ENCODE results near the gene SCAPER. TPM values are rescaled to one million over a fixed set of nuclear protein-coding genes. Genes with fewer than 3 reads are reported as not detected.

Gene SCAPER
- total and polyA plus RNA-seq, 10 of the 15 experiments (the other 5 are each of a cell fraction or from before 2014, with no cell fraction given): 1.0 to 7.7 (median 3.9) TPM

DNA sequence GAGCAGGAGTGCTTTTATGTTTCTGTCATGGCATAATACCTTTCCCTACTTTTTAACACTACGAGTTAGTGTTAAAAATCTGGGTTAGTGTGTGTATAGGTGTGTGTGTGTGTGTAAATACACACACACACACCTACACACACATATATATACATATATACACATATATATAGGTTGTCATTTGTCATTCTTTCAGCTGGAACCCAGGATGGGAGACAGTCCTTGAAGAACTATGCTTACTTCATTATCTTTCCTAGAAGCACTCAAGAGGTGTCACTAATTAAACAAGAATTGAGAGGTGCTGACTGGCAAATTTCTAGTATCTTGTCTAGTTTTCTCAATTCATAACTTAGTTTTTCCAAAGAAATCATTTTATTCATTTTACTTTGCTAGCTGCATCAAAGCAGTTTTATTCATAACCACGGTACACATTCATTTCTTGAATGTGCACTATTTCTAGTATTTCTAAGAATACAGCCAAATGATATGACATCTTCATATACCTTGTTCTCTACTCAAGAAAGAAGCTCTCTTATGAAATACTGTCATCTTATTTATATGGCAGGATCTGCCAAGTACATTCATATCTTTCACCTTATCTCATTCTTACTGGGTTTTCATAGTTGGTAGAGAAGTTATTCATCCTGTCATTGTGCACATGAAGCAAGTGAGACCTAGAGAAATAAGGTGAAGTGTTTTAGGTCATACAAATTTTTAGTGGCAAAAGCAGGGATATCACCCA lies 522.0 kb downstream of the SCAPER start:
- no peaks in the 10 kb centered on the region for H3K9me3 ChIP-seq (replicated peaks; ENCODE audit: control insufficient read depth, insufficient read depth, low read length)
- ChIA-PET POLR2A (no interaction called here), SMC1A (ENCODE audit: uncharacterized antibody, unreplicated experiment) (no interaction called here), RAD21 (ENCODE audit: unreplicated experiment) (no interaction called here), CTCF (no interaction called here)
- no peak overlapping the region for H3K4me2 ChIP-seq (ENCODE audit: control insufficient read depth, insufficient read depth)
- 50% methylated on average over 2 of the region's 2 CpGs for WGBS (ENCODE audit: insufficient coverage, insufficient replicate concordance, low lambda C conversion rate, missing lambda C conversion rate)
- no peak overlapping the region for H3K4me3 ChIP-seq
- BruUV-seq (replicated peaks): no TSS peak
- no peak overlapping the region for H2AFZ ChIP-seq (ENCODE audit: control insufficient read depth, low read depth, low read length)
- no peaks in the 10 kb centered on the region; a peak in 1 of 4 replicates for H3K36me3 ChIP-seq (ENCODE audit: control insufficient read depth in 2 of 2, insufficient read depth in 2 of 2, low read length in 1 of 2)
- FAIRE-seq (no peak), ATAC-seq (no peak), DNase-seq (ENCODE audit: low read depth, low spot score) (no peak)
- H3K27ac ChIP-seq (ENCODE audit: control insufficient read depth, insufficient read depth): no peak overlapping the region
- no peaks in the 10 kb centered on the region for H3K27me3 ChIP-seq (replicated peaks in 1 of 2; ENCODE audit: control insufficient read depth in 2 of 2, insufficient read depth in 2 of 2, low read length in 1 of 2)
- in situ Hi-C loops (cut with MboI): no loop called here
- intact Hi-C loops (cut with micrococcal nuclease; ENCODE audit: unreplicated experiment): no loop called here
- no peaks in the 10 kb centered on the region for H3K79me2 ChIP-seq (ENCODE audit: control insufficient read depth, insufficient read depth, low read length)
- no peak for TF ChIP-seq BACH1 (IDR thresholded peaks at IDR 0.05; ENCODE audit: borderline replicate concordance)
- TF ChIP-seq RELA (IDR thresholded peaks at IDR 0.05; ENCODE audit: borderline replicate concordance, partially characterized antibody): no peak
- no peak for TF ChIP-seq SP1 (IDR thresholded peaks at IDR 0.05; ENCODE audit: low read depth, low read length)
- TF ChIP-seq NR2F1 (conservative IDR thresholded peaks at IDR 0.05): no peak
- no peak for TF ChIP-seq KLF5 (IDR thresholded peaks at IDR 0.05; ENCODE audit: partially characterized antibody)
- TF ChIP-seq, protein P1, sequence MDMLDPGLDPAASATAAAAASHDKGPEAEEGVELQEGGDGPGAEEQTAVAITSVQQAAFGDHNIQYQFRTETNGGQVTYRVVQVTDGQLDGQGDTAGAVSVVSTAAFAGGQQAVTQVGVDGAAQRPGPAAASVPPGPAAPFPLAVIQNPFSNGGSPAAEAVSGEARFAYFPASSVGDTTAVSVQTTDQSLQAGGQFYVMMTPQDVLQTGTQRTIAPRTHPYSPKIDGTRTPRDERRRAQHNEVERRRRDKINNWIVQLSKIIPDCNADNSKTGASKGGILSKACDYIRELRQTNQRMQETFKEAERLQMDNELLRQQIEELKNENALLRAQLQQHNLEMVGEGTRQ (IDR thresholded peaks at IDR 0.05; ENCODE audit: borderline replicate concordance, low read depth, low read length): no peak
- TF ChIP-seq RBBP5 (conservative IDR thresholded peaks at IDR 0.05): no peak
- no peak for TF ChIP-seq IKZF1 (conservative IDR thresholded peaks at IDR 0.05)
- TF ChIP-seq ETV6 (conservative IDR thresholded peaks at IDR 0.05 in 1 of 2, IDR thresholded peaks at IDR 0.05 in 1 of 2; ENCODE audit: borderline replicate concordance in 1 of 2, low read depth in 1 of 2): no peak
- no peak for TF ChIP-seq STAT3 (IDR thresholded peaks at IDR 0.05; ENCODE audit: low read depth, low read length)
- TF ChIP-seq, protein P2, sequence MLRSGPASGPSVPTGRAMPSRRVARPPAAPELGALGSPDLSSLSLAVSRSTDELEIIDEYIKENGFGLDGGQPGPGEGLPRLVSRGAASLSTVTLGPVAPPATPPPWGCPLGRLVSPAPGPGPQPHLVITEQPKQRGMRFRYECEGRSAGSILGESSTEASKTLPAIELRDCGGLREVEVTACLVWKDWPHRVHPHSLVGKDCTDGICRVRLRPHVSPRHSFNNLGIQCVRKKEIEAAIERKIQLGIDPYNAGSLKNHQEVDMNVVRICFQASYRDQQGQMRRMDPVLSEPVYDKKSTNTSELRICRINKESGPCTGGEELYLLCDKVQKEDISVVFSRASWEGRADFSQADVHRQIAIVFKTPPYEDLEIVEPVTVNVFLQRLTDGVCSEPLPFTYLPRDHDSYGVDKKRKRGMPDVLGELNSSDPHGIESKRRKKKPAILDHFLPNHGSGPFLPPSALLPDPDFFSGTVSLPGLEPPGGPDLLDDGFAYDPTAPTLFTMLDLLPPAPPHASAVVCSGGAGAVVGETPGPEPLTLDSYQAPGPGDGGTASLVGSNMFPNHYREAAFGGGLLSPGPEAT (IDR thresholded peaks at IDR 0.05; ENCODE audit: low read depth): no peak
- TF ChIP-seq, protein P3, sequence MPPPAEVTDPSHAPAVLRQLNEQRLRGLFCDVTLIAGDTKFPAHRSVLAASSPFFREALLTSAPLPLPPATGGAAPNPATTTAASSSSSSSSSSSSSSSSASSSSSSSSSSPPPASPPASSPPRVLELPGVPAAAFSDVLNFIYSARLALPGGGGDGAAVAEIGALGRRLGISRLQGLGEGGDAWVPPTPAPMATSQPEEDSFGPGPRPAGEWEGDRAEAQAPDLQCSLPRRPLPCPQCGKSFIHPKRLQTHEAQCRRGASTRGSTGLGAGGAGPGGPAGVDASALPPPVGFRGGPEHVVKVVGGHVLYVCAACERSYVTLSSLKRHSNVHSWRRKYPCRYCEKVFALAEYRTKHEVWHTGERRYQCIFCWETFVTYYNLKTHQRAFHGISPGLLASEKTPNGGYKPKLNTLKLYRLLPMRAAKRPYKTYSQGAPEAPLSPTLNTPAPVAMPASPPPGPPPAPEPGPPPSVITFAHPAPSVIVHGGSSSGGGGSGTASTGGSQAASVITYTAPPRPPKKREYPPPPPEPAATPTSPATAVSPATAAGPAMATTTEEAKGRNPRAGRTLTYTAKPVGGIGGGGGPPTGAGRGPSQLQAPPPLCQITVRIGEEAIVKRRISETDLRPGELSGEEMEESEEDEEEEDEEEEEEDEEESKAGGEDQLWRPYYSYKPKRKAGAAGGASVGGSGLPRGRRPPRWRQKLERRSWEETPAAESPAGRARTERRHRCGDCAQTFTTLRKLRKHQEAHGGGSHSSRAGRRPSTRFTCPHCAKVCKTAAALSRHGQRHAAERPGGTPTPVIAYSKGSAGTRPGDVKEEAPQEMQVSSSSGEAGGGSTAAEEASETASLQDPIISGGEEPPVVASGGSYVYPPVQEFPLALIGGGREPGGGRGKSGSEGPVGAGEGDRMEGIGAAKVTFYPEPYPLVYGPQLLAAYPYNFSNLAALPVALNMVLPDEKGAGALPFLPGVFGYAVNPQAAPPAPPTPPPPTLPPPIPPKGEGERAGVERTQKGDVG (CRISPR knock-in tag; IDR thresholded peaks at IDR 0.05): no peak
- H3K4me1 ChIP-seq (ENCODE audit: control insufficient read depth, insufficient read depth, low read length): no peaks in the 10 kb centered on the region
- H3K9ac ChIP-seq (ENCODE audit: control insufficient read depth, insufficient read depth, low read length): no peak overlapping the region
- no peaks in the 10 kb centered on the region for H4K20me1 ChIP-seq (ENCODE audit: control insufficient read depth, insufficient read depth)

All from GM12878 (cell line).